Activated naive CD8-positive, alpha-beta T cell treated with anti-CD3 and anti-CD28 coated beads, Interleukin-2, amount 50 U/mL, for 24 hours (primary cell): Measurements from ENCODE around the gene CCDC112.
A peak's percentile ranks its signal among the peaks of the same experiment; 100 is the strongest.
"Not testable (repeated sequence)": the region's sequence is repeated elsewhere in the genome, so short reads cannot be mapped to it uniquely, and the experiment has no call there.

ENCODE experiments used
- ATAC-seq: fragments of 150-1000 bp; cut with Tn5 transposase; one replicate; pipeline ENCODE4 v1.10.0; 2021
- DNase-seq: peaks from one replicate; pipeline ENCODE4 v3.0.0; 2021
- H3K27ac Mint-ChIP-seq: one replicate; pipeline ENCODE4 v1.8.0; 2021; ENCODE audit warnings: mild to moderate bottlenecking, mixed read lengths
- H3K27me3 Mint-ChIP-seq: one replicate; pipeline ENCODE4 v1.8.0; 2021; ENCODE audit warnings: mixed read lengths
- H3K36me3 Mint-ChIP-seq: one replicate; pipeline ENCODE4 v1.8.0; 2021; ENCODE audit warnings: low read depth, mixed read lengths
- H3K4me1 Mint-ChIP-seq: one replicate; pipeline ENCODE4 v1.8.0; 2021; ENCODE audit warnings: mixed read lengths
- H3K4me3 Mint-ChIP-seq: one replicate; pipeline ENCODE4 v1.8.0; 2021; ENCODE audit warnings: mild to moderate bottlenecking, moderate library complexity, mixed read lengths
- H3K9me3 Mint-ChIP-seq: one replicate; pipeline ENCODE4 v1.8.0; 2021; ENCODE audit warnings: mixed read lengths

CCDC112 gene

GRCh38 chr5:115296124-115297022, at the start of gene CCDC112:
CCDC112 (minus strand) TSS chr5:115296654; CDS start chr5:115296543, 111 bp downstream.
- ATAC-seq: peak; percentile 85
- Mint-ChIP-seq H3K4me1 (peaks cover 9% of the 10 kb centered on the region), H3K4me3 (peak within 1 kb of the TSS; percentile 83), H3K27me3 (peaks cover 7% of the 10 kb centered on the region), H3K27ac (peak within 1 kb of the TSS; percentile 32), H3K9me3 (peaks cover 18% of the 10 kb centered on the region), H3K36me3 (peaks cover 6% of the 10 kb centered on the region)
- DNase-seq: peak; percentile 82

- Mint-ChIP-seq H3K27me3 (peaks cover 27% of the 10 kb centered on the region), H3K27ac (no peak overlapping the region)
- no peak for DNase-seq
These were observed 48.9 kb upstream of the CCDC112 start for GRCh38 chr5:115345344-115345743.

GRCh38 chr5:115343855-115344254, 47.4 kb upstream of the CCDC112 start:
- no peak for ATAC-seq
- Mint-ChIP-seq H3K36me3 (peaks cover 2% of the 10 kb centered on the region), H3K4me1 (no peaks in the 10 kb centered on the region), H3K4me3 (no peak overlapping the region), H3K9me3 (no peaks in the 10 kb centered on the region), H3K27ac (no peak overlapping the region), H3K27me3 (peaks cover 19% of the 10 kb centered on the region)
- no peak for DNase-seq

More at GRCh38 chr5:115345344-115345743, 48.9 kb upstream of the CCDC112 start:
- Mint-ChIP-seq H3K4me1 (no peaks in the 10 kb centered on the region), H3K36me3 (peaks cover 2% of the 10 kb centered on the region), H3K4me3 (no peak overlapping the region), H3K9me3 (no peaks in the 10 kb centered on the region)
- ATAC-seq: no peak

- Mint-ChIP-seq H3K27me3 (peaks cover 19% of the 10 kb centered on the region), H3K36me3 (peaks cover 2% of the 10 kb centered on the region)
- no peak for DNase-seq
These were observed 46.3 kb upstream of the CCDC112 start for GRCh38 chr5:115342590-115343377.

GRCh38 chr5:115341745-115342144, 45.3 kb upstream of the CCDC112 start:
- Mint-ChIP-seq H3K4me3 (no peak overlapping the region), H3K27me3 (peaks cover 21% of the 10 kb centered on the region), H3K36me3 (peaks cover 2% of the 10 kb centered on the region), H3K27ac (no peak overlapping the region), H3K9me3 (no peaks in the 10 kb centered on the region), H3K4me1 (no peaks in the 10 kb centered on the region)
- ATAC-seq (no peak), DNase-seq (no peak)

More at GRCh38 chr5:115342590-115343377, 46.3 kb upstream of the CCDC112 start:
- H3K27ac Mint-ChIP-seq: no peak overlapping the region
- H3K4me1 Mint-ChIP-seq: no peaks in the 10 kb centered on the region
- no peaks in the 10 kb centered on the region for H3K9me3 Mint-ChIP-seq
- no peak for ATAC-seq
- H3K4me3 Mint-ChIP-seq: no peak overlapping the region

GRCh38 chr5:115338851-115339250, 42.4 kb upstream of the CCDC112 start:
- no peaks in the 10 kb centered on the region for H3K9me3 Mint-ChIP-seq
- DNase-seq (no peak), ATAC-seq (no peak)
- H3K27ac Mint-ChIP-seq: no peak overlapping the region
- no peak overlapping the region for H3K4me3 Mint-ChIP-seq
- H3K36me3 Mint-ChIP-seq: no peaks in the 10 kb centered on the region
- H3K4me1 Mint-ChIP-seq: no peaks in the 10 kb centered on the region
- peaks cover 22% of the 10 kb centered on the region for H3K27me3 Mint-ChIP-seq

GRCh38 chr5:115337882-115338281, 41.4 kb upstream of the CCDC112 start:
- H3K4me3 Mint-ChIP-seq: no peak overlapping the region

GRCh38 chr5:115336964-115337363, 40.5 kb upstream of the CCDC112 start:
- peaks cover 5% of the 10 kb centered on the region for H3K4me1 Mint-ChIP-seq

More at GRCh38 chr5:115337882-115338281, 41.4 kb upstream of the CCDC112 start:
- Mint-ChIP-seq H3K27ac (no peak overlapping the region), H3K36me3 (no peaks in the 10 kb centered on the region), H3K9me3 (no peaks in the 10 kb centered on the region), H3K27me3 (peaks cover 21% of the 10 kb centered on the region), H3K4me1 (peaks cover 3% of the 10 kb centered on the region)
- ATAC-seq (no peak), DNase-seq (no peak)

GRCh38 chr5:115336201-115336720, 39.8 kb upstream of the CCDC112 start:
- Mint-ChIP-seq H3K4me1 (peaks cover 11% of the 10 kb centered on the region), H3K9me3 (no peaks in the 10 kb centered on the region), H3K27ac (no peak overlapping the region), H3K27me3 (peaks cover 14% of the 10 kb centered on the region), H3K4me3 (no peak overlapping the region), H3K36me3 (no peaks in the 10 kb centered on the region)
- DNase-seq (no peak), ATAC-seq (no peak)

More at GRCh38 chr5:115336964-115337363, 40.5 kb upstream of the CCDC112 start:
- DNase-seq (no peak), ATAC-seq (no peak)
- Mint-ChIP-seq H3K4me3 (no peak overlapping the region), H3K9me3 (no peaks in the 10 kb centered on the region), H3K27ac (no peak overlapping the region), H3K27me3 (peaks cover 19% of the 10 kb centered on the region), H3K36me3 (no peaks in the 10 kb centered on the region)

GRCh38 chr5:115335301-115335700, 38.8 kb upstream of the CCDC112 start:
- no peaks in the 10 kb centered on the region for H3K36me3 Mint-ChIP-seq
- no peak overlapping the region for H3K27ac Mint-ChIP-seq
- no peak overlapping the region for H3K4me3 Mint-ChIP-seq
- DNase-seq: no peak
- peaks cover 14% of the 10 kb centered on the region for H3K27me3 Mint-ChIP-seq
- no peaks in the 10 kb centered on the region for H3K9me3 Mint-ChIP-seq
- ATAC-seq: no peak
- H3K4me1 Mint-ChIP-seq: peaks cover 17% of the 10 kb centered on the region

- DNase-seq (peak; percentile 8), ATAC-seq (peak; percentile 93)
- H3K4me3 Mint-ChIP-seq: no peak overlapping the region
- peaks cover 17% of the 10 kb centered on the region for H3K4me1 Mint-ChIP-seq
- peaks cover 14% of the 10 kb centered on the region for H3K27me3 Mint-ChIP-seq
- no peaks in the 10 kb centered on the region for H3K9me3 Mint-ChIP-seq
- no peak overlapping the region for H3K27ac Mint-ChIP-seq
- H3K36me3 Mint-ChIP-seq: no peaks in the 10 kb centered on the region
These were observed 36.7 kb upstream of the CCDC112 start for GRCh38 chr5:115333164-115333563.

GRCh38 chr5:115330830-115331229, 34.4 kb upstream of the CCDC112 start:
- Mint-ChIP-seq H3K9me3 (no peaks in the 10 kb centered on the region), H3K4me3 (no peak overlapping the region), H3K27ac (no peak overlapping the region), H3K36me3 (no peaks in the 10 kb centered on the region), H3K4me1 (peaks cover 17% of the 10 kb centered on the region), H3K27me3 (peaks cover 10% of the 10 kb centered on the region)
- DNase-seq (no peak), ATAC-seq (no peak)

GRCh38 chr5:115329475-115329874, 33.0 kb upstream of the CCDC112 start:
- H3K4me3 Mint-ChIP-seq: no peak overlapping the region
- peaks cover 13% of the 10 kb centered on the region for H3K27me3 Mint-ChIP-seq
- no peaks in the 10 kb centered on the region for H3K9me3 Mint-ChIP-seq
- no peak for DNase-seq
- no peaks in the 10 kb centered on the region for H3K36me3 Mint-ChIP-seq
- no peak for ATAC-seq
- H3K27ac Mint-ChIP-seq: no peak overlapping the region
- H3K4me1 Mint-ChIP-seq: peaks cover 17% of the 10 kb centered on the region

GRCh38 chr5:115328617-115329274, 32.3 kb upstream of the CCDC112 start:
- H3K27me3 Mint-ChIP-seq: peaks cover 19% of the 10 kb centered on the region

More at GRCh38 chr5:115328617-115329274, 32.3 kb upstream of the CCDC112 start:
- not testable (repeated sequence) for H3K27ac Mint-ChIP-seq, H3K36me3 Mint-ChIP-seq, H3K9me3 Mint-ChIP-seq, H3K4me3 Mint-ChIP-seq, ATAC-seq, DNase-seq
- peaks cover 17% of the 10 kb centered on the region for H3K4me1 Mint-ChIP-seq
